Progenitor cell of endocrine pancreas (in vitro differentiated cells): Measurements from ENCODE around the gene MTPN. TPM values are rescaled to one million over a fixed set of nuclear protein-coding genes. Genes with fewer than 3 reads are reported as not detected.

Source experiments
- DNase-seq: peaks from one replicate; pipeline ENCODE4 v3.0.0; 2021; ENCODE audit warnings: low spot score; ENCODE audit not compliant: unreplicated experiment
- H3K27ac Mint-ChIP-seq: 2 replicates; pipeline ENCODE4 v1.8.0; 2021; ENCODE audit warnings: mild to moderate bottlenecking, moderate library complexity, mixed read lengths
- H3K27me3 Mint-ChIP-seq: 2 replicates; pipeline ENCODE4 v1.8.0; 2021; ENCODE audit warnings: mixed read lengths
- H3K36me3 Mint-ChIP-seq: 2 replicates; pipeline ENCODE4 v1.8.0; 2022; ENCODE audit warnings: mixed read lengths; ENCODE audit not compliant: insufficient read depth
- H3K4me1 Mint-ChIP-seq: 2 replicates; pipeline ENCODE4 v1.8.0; 2021; ENCODE audit warnings: low read depth, mixed read lengths
- H3K4me3 Mint-ChIP-seq: 2 replicates; pipeline ENCODE4 v1.8.0; 2021; ENCODE audit warnings: low read depth, mild to moderate bottlenecking, moderate library complexity, mixed read lengths
- H3K9me3 Mint-ChIP-seq: 2 replicates; pipeline ENCODE4 v1.8.0; 2021; ENCODE audit warnings: low read depth, mixed read lengths
- total RNA-seq: library from RNA; stranded (reverse); gene quantifications from 2 replicates; pipeline ENCODE4 v1.2.1, GENCODE V29; 2021
- TF ChIP-seq, protein P1 (sequence below): fragments of 200-600 bp; sonication (generic); IDR thresholded peaks from one replicate; pipeline ENCODE4 v1.5.0; 2021; ENCODE audit warnings: antibody characterized with exemption, mild to moderate bottlenecking; ENCODE audit not compliant: unreplicated experiment

The MTPN gene
- total RNA-seq, 1 donor from 2014 or later = 91.6 TPM

DNA sequence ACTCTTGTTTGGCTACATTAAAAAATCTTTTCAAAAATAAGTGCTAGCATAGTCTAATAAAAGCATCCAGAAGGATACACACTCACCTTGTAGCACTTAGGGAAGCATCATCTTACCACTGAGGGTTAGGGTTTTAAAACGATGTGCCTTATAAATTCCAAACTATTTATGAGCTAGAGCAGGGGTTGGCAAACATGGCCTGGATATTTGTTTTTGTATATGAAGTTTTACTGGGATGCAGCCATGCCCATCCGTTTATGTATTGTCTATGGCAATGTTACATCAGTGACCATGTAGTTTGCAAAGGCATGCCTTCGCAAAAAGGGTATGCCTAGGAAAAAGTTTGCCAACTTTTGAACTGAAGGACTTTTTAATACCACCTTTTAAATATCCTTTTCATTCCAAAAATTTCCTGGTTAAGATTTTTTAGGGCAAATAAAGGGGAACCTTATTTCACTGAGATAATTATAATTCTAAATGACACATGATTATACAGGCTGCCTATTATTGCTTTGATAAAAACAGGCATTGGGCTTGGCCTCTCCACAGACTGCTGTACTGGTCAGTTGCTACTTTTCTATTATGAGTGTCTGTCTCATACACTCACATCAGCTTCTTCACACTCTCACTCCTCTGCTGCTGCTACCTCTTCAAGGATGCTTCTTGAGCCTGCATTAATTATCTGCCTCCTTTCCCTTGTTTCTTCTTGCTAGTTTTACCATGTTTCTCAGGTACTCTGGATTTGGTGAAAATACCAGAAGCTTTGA, 30.7 kb downstream of the MTPN start:
- H3K4me3 Mint-ChIP-seq = no peak overlapping the region
- DNase-seq = no peak
- TF ChIP-seq, protein P1, sequence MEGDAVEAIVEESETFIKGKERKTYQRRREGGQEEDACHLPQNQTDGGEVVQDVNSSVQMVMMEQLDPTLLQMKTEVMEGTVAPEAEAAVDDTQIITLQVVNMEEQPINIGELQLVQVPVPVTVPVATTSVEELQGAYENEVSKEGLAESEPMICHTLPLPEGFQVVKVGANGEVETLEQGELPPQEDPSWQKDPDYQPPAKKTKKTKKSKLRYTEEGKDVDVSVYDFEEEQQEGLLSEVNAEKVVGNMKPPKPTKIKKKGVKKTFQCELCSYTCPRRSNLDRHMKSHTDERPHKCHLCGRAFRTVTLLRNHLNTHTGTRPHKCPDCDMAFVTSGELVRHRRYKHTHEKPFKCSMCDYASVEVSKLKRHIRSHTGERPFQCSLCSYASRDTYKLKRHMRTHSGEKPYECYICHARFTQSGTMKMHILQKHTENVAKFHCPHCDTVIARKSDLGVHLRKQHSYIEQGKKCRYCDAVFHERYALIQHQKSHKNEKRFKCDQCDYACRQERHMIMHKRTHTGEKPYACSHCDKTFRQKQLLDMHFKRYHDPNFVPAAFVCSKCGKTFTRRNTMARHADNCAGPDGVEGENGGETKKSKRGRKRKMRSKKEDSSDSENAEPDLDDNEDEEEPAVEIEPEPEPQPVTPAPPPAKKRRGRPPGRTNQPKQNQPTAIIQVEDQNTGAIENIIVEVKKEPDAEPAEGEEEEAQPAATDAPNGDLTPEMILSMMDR = no peak
- no peaks in the 10 kb centered on the region for H3K9me3 Mint-ChIP-seq
- H3K27me3 Mint-ChIP-seq = no peaks in the 10 kb centered on the region
- H3K36me3 Mint-ChIP-seq = peaks cover 14% of the 10 kb centered on the region
- no peak overlapping the region for H3K27ac Mint-ChIP-seq
- H3K4me1 Mint-ChIP-seq = peaks cover 14% of the 10 kb centered on the region

DNA sequence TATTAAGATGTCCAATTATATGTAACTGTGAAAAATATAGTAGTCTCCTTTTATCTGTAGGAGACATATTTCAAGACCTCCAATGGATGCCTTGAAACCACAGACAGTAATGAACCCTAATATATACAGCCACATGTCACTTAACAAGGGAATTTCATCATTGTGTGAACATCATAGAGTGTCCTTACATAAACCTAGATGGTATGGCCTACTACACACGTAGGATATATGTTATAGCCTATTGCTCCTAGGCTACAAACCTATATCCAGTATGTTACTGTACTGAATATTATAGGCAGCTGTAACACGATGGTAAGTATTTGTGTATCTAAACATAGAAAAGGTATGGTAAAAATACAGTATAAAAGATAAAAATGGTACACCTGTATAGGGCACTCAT, 32.4 kb downstream of the MTPN start:
- H3K27ac Mint-ChIP-seq = no peak overlapping the region
- no peak for DNase-seq
- H3K4me3 Mint-ChIP-seq = no peak overlapping the region
- peaks cover 8% of the 10 kb centered on the region for H3K36me3 Mint-ChIP-seq
- H3K9me3 Mint-ChIP-seq = no peaks in the 10 kb centered on the region
- no peaks in the 10 kb centered on the region for H3K27me3 Mint-ChIP-seq
- TF ChIP-seq, protein P1 = no peak
- peaks cover 8% of the 10 kb centered on the region for H3K4me1 Mint-ChIP-seq

DNA sequence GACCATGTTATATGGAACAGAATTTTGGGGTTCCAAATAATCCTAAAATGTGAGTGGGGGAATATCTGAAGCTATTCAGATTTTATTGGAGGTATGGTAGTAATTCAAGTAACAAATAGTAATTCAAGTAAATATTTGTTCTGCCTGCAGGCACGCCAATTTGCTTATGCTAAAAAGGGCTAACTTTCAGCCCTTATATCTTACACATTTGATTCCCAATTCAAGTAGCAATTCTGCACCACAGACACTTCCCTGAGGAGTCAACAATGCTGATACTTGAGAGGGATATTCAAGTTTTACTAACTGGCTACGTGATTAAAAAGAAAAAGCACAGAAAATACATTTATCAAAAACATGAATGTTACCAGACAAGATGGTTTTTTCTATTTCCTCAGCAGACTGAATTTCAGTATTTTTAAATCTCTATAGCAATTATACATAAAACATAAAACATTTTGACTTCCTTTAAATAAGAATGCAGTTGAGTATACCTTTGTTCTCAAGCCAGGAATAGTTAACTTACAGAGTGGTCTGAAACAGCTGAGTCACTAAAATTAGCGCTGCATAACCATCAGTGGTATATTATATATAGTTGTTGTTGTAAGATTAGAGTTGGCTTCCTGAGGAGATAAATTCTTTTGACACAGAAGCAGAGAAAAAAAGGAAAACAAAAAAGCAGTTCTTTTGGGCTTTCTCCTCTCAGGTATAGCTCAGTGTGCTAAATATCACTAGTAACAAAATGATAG, 33.9 kb downstream of the MTPN start:
- Mint-ChIP-seq H3K36me3 (peaks cover 3% of the 10 kb centered on the region), H3K27ac (no peak overlapping the region), H3K27me3 (no peaks in the 10 kb centered on the region), H3K9me3 (no peaks in the 10 kb centered on the region), H3K4me1 (peaks cover 16% of the 10 kb centered on the region), H3K4me3 (no peak overlapping the region)
- DNase-seq = no peak
- TF ChIP-seq, protein P1 = no peak

- Mint-ChIP-seq H3K36me3 (peaks cover 3% of the 10 kb centered on the region), H3K4me3 (no peak overlapping the region), H3K4me1 (peaks cover 20% of the 10 kb centered on the region), H3K27me3 (no peaks in the 10 kb centered on the region), H3K27ac (no peak overlapping the region), H3K9me3 (no peaks in the 10 kb centered on the region)
- TF ChIP-seq, protein P1 = no peak
- no peak for DNase-seq
These were observed 34.5 kb downstream of the MTPN start for GRCh38 chr7:135942614-135943013.

DNA sequence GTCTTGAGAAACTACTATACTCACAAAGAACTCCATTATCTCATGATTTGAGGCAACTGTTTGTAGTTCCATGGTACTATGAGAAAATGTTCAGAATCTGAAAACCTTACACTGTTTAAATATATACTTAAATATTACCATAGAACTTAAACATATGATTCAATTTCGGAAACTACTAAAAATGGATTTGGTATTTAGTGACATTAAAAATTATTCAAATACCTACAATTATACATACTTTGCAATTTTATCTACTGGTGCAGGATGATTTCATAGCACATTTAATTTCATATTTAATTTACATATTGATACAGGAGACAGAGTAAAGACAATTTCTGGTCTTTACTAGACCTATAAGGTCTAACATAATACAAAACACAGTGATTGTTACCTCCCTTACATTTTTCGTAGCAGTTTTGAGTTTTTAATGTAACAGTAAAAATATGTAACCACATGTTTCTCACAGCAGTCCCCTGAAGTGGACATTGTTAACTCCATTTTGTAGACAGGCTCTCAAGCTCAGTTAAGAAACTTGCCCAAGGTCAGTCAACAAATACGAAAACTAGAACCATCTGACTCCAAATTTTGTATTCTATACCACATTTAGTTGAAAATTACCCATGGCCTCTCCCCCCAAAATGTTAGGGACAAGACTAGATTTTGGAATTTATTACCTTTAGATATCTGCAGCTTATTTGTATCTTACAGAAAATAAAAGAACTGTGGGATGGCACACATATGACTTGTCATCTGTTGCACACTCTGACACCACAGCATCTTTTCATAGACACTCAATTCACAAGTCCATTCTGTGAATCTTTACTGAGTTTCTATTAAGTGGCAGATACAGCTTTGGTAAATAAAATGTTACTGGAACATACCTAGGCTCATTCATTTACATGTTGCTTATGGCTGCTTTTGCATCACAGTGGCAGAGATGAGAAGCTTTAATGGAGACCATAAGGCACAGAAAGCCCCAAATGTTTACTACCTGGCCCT, 36.8 kb downstream of the MTPN start:
- Mint-ChIP-seq H3K9me3 (no peaks in the 10 kb centered on the region), H3K4me1 (peaks cover 39% of the 10 kb centered on the region), H3K36me3 (peaks cover 2% of the 10 kb centered on the region), H3K27ac (no peak overlapping the region), H3K4me3 (no peak overlapping the region), H3K27me3 (no peaks in the 10 kb centered on the region)
- TF ChIP-seq, protein P1 = no peak
- DNase-seq = no peak
